SKM-1 treated with dmso at 0.1 percent for 144 hours (cell line): Measurements from ENCODE around the gene CGB1.
A peak's percentile ranks its signal among the peaks of the same experiment; 100 is the strongest.
"Not testable (repeated sequence)": the region's sequence is repeated elsewhere in the genome, so short reads cannot be mapped to it uniquely, and the experiment has no call there.

ENCODE experiments used
- DNase-seq: peaks from one replicate; lab custom pipeline; 2025; ENCODE audit not compliant: unreplicated experiment; lab: John Stamatoyannopoulos, UW

CGB1 gene

DNA sequence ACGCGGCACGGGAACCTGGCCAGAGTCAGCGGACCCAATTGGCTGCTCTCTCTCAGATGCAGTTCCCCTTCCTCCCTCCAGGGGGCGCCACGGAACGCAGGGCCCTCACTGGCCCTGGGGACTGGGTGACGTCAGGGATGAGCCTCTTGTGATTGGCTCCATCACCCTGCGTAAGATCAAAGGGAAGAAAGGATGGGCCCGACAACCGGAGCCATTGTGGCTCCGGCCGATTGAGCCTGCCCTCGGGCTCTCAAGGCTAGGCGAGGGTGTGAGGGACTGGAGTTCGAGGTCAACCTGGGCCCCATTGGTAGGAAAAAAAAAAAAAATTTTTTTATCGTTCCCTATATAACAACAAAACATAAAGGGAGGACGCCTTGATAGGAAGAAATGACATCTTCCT is at the start of gene CGB1:
TSS of gene CGB1 (minus strand) at position 81 of the 400 bp plus-strand sequence. CDS start 184 bp downstream, outside the sequence.
- not testable (repeated sequence) for DNase-seq

DNA sequence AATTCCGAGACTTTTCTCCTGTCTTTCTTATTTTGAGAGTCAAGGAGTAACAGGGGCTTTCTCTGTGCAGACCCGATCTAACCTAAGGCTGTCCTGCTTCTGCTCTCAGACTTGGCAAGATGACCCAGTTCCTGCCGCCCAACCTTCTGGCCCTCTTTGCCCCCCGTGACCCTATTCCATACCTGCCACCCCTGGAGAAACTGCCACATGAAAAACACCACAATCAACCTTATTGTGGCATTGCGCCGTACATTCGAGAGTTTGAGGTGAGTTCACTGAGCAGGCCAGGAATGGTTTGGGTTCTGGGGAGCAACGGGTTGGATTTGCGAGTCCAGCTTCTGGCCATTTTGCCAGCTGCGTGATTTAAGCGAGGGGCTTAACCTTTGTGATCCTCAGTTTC is 49.6 kb upstream of the CGB1 start:
- no peak for DNase-seq

DNA sequence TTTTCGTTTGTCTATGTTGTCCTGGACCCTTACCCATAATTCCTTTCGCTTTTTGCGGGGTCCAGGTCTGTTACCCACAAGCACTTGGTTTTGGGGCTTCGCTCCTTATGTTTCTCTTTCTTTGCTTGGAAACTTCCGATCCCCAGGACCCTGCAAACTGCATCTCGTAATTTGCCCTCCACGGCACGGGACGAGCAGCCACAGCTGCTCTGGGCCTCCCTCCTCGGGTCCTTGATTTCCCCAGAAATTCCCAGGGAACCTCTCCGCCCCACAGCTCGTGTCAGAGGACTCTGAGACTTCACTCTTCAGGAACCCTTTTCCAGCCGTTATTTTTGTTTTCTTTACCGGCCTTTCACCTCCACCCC is 49.2 kb upstream of the CGB1 start:
- DNase-seq = no peak

DNA sequence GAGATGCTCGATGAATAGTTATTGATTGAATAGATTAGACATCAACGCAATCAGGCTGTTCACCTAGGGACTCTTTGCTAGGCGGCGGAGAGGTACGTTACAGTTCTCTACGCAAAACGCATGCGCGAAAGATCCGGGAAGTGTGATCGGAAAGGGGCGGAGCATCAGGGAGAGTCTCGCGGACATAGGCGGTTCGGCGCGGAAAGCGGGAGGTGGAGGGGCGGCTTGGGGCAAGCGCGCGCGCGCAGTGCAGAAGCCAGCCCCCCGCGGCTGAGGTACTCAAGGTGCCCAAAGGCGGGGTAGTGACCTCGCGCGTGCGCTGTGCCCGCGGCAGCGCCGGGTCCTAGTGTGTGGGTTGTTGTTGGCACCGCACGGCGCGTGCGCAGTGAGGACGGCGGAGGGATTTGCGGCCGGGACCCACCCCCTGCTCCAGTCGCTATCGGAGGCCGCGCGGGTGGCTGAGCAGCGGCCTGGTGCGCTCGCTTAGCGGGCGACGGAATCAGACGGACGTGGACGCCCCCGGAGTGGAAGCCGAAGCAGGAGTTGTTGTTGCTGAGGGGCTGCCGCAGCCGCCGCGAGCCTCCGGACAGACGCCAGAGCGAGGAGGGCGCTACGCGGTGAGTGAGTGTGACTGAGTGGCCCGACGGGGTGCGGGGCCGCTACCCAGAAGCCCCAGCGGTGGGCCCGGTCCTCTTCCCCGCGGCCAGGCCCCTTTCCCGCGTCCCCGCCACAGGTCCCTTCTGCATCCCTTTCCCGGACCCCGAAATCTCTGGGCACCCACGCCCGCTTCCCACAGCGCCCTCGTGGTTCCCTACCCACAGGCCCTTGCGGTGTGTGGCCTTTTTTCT is 48.5 kb upstream of the CGB1 start, which contains the start of gene SNRNP70:
TSS of gene SNRNP70 (plus strand) at position 432 of the 848 bp plus-strand sequence. CDS start 964 bp downstream, outside the sequence.
- peak; percentile 80 for DNase-seq

DNA sequence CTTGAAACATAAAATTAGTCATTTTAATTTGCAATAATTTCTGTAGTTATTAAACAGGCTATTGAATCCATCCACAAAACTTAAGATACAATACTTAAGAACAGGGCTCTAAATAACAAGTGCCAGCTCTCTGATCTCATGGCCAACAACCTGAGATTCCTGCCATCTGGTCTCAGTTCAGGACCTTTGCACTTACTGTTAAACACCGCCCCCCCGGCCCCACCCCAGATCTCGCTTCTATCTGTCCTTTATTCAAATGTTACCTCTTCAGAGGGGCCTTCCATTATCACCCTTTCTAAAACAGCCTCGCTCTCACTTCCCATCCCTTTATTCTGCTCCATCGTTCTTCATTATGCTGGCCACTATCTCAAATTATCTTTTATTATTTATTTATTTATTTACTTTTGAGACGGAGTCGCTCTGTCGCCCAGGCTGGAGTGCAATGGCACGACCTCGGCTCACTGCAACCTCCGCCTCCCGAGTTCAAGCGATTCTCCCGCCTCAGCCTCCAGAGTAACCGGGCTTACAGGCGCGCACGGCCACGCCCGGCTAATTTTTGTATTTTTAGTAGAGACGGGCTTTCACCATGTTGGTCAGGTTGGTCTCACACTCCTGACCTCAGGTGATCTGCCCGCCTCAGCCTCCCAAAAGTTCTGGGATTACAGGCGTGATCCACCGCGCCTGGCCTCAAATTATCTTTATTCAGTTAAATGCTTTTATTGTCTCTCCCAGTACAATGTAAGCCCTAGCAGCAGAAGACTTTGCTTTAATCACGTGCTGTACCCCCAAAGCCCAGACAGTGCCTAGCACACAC is 47.7 kb upstream of the CGB1 start:
- no peak for DNase-seq

DNA sequence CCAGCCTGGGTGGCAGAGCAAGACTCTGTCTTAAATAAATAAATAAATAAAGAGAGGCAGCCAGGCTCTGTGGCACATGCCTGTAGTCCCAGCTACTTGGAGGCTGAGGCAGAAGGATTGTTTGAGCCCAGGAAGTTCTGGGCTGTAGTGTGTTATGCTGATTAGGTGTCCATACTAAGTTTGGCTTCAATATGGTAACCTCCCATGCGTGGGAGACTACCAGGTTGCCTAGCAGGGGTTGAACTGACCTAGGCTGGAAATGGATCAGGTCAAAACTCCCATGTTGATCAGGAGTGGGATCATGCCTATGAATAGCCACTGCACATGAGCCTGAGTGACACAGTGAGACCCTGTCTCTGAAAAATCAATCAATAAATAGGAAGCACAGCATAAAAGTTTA is 44.6 kb upstream of the CGB1 start:
- DNase-seq = no peak

DNA sequence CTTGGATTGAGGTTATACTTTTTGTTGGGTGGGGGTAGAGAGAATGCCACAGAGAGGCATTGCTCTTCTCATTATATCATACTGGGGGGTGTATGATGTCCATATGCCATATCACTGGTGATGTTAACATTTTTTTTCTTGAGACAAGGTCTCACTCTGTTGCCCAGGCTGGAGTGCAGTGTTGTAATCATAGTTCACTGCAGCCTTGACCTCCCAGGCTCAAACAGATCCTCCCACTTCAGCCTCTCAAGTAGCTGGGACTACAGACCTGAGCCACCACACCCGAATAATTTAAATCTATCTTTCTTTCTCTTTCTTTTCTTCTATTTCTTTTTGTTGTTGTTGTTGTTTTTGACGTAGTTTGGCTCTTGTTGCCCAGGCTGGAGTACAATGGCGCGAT is 43.7 kb upstream of the CGB1 start:
- no peak for DNase-seq

DNA sequence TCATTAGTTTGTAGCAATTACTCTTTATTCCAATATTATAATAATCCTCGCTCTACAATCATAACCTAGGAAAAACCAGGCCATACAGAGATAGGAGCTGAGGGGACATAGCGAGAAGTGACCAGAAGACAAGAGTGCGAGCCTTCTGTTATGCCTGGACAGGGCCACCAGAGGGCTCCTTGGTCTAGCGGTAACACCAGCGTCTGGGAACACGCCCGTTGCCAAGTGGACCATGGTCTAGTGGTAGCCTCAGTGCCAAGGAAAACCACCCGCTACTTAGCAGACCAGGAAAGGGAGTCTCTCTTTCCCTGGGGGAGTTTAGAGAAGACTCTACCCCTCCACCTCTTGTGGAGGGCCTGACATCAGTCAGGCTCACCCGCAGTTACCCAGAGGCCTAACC is 38.2 kb upstream of the CGB1 start:
- DNase-seq = not testable (repeated sequence)

DNA sequence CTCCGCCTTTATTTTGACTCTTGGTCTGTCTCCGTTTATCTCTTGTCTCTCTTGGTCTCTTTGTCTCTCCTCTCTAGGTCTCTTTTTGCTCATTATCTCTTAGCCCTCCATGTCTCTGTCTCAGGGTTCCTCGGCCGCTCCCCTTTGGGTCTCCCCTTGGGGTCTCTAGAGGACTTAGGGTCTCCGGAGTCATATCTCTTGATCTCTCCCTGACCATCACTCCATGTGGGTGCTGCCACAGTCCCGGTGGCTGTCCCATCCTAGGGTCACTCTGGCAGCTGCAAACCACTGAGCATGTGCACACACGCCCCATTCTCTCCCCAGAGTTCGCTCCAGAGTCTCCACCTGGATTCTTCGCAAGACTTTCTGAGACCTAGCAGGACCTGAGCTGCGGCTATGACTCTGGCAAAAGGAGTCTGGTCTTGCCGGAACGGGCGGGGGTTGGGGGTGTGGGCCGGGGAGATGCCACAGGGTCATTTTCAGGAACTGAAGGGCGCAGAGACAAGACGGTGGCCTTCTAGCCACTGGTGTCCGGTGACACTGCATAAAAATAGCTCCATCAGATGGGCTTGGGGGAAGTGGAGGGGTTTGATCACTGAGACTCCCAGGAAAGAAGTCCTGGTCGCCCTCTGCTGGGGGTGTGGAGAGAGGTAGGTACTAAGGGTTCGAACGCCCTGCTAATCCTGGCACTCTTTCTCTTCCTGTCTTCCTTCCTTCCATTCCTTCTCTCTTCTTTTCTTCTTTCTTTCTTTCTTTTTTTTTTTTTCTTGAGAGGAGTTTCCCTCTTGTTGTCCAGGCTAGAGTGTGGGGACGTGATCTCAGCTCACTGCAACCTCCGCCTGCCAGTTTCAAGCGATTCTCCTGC is 37.1 kb upstream of the CGB1 start:
- peak; percentile 6 for DNase-seq

DNA sequence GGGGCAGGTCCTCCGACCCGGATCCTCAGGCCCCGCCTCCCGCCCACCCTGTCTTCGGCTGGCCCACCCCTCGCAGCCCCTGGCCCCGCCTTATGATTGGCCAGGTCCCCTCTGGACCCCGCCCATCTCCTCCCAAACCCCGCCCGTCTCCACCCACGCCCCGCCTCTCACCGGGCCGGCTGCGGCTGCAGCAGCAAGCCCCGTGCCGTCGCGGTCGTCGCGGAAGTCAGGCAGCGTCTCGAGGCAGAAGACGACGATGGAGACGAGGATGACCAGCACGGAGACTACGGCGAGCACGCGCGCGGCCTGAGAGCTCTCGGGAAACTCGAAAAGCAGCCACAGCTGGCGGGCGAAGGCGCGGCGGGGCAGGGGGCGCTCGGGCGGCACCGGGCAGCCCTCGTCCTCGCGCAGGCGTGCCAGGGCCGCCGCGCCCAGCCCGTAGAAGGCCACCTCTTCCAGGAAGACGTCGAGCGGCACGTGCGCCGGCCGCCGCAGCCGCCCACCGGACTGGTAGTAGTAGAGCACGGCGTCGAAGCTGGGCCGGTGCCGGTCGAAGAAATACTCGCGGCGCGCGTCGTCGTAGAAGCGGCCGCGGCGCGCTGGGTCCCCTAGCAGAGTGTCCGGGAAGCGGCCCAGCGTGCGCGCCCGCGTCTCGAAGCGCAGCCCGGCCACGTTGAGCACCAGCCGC is 35.3 kb upstream of the CGB1 start:
- no peak for DNase-seq

DNA sequence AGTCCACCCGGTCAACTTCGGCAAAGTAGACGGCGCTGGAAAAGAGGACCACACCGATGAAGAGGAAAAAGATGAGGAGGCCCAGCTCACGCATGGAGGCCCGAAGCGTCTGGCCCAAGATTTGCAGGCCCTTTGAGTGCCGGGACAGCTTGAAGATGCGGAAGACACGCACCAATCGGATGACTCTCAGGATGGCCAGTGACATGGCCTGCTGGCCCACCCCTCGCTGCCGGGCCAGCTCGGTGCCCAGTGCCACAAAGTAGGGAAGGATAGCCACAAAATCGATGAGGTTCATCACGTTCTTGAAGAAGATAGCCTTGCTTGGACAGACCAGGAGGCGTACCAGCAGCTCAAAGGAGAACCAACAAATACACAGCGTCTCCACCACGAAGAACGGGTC is 33.7 kb upstream of the CGB1 start:
- DNase-seq = no peak

DNA sequence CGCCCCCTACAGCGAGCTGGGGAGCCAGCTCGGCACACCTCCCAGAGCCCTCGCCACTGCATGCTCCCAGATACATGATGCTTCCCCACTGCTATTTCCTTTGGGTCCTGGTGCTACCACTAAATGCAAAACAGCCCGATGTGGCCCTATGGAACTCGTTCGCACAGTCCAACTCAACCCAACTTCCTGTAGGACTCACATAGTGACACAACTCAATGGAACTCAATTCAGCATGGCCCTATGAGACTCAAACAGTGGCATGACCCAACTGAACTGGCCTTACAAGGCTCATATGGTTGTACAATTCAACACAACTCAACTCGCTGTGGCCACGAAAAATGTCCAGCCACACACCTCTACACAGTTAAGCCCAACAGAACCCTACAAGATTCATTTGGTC is 32.3 kb upstream of the CGB1 start:
- DNase-seq = no peak

DNA sequence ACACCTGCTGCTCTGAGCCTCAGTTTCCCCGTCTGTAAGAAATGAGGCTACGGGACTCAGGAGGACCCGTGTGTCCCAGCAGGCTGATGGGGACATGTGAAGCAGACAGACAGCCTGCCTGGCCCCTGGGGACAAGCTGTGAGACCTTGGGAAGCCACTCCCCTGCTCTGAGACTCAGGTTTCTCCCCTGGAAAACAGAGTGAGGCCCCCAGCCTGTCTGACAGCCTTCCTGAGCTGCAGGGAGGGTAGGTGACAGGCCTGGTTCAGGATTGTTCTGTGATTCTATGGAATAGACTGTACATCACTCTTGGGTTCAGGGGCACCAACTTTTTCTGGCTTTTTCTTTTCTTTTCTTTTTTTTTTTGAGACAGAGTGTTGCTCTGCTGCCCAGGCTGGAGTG is 30.9 kb upstream of the CGB1 start:
- DNase-seq = no peak

DNA sequence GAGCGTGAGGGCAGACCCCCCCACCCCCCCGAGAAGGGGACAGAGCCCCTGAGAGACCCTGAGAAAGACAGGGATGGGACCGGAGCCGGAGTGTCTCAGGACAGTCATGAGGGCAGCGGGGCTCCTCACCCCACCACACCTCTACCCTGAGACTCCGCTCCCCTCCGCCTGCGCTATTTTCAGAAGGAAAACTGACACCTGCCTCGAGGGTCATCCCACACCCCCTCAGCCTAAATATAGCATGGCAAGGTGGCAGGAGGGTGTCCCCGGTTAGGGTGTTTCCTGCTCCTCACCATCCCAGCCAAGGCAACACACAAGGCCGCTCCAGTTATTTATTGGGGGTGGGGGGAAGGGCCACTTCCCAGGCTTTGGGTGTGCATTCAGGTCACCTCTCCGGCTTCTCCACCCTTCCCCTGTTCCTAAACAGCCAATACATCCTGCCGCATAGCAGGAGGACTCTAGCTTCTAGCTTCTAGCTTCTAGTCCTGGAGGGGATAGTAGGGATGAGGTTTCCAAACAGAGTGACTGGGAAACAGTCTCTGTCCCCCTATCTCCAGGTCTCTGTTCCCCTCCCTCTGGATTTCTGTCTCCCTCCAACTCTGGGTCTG is 29.3 kb upstream of the CGB1 start:
- DNase-seq = no peak

DNA sequence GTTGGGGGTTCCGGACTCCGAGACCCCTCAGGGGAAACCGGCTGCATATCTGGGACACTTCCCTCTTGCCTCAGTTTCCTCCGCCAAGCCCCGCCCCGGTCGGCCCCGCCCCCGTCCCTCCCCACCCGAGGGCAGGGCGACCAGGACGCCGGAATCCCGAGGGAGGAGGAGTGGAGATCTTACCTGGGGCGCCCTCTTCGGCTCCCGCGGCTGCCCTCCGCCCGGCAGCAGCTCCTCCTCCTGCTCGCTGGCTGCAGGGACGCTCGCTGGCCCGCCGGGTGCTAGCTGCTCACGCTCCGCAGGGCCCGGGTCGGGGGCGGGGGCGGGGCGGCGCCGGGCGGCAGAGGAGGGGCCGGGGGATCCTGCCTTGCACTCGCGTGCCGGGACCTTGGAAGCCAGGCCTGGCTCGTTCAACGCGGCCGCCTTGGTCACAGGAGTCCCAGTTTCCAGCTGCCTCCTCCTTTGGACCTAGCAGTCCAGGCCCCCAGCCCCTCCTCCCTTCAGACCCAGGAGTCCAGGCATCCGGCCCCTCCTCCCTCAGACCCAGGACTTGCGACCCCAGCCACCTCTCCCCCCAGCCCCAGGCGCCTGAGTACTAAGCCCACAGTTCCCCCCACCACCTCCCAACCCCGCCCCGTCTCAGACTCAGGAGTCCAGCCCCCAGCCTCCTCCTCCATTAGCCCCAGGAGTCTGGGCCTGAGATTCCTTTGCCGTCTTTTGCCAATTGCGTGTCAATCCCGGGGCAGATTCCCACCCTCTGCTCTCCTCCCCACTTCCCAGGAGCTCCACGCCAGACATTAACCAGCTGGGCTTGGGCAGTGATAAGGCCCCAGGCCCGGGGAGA is 28.3 kb upstream of the CGB1 start, which contains the start of gene NTF4:
TSS of gene NTF4 (minus strand) at position 51 of the 844 bp plus-strand sequence. CDS start 2,821 bp downstream, outside the sequence.
- DNase-seq = no peak

DNA sequence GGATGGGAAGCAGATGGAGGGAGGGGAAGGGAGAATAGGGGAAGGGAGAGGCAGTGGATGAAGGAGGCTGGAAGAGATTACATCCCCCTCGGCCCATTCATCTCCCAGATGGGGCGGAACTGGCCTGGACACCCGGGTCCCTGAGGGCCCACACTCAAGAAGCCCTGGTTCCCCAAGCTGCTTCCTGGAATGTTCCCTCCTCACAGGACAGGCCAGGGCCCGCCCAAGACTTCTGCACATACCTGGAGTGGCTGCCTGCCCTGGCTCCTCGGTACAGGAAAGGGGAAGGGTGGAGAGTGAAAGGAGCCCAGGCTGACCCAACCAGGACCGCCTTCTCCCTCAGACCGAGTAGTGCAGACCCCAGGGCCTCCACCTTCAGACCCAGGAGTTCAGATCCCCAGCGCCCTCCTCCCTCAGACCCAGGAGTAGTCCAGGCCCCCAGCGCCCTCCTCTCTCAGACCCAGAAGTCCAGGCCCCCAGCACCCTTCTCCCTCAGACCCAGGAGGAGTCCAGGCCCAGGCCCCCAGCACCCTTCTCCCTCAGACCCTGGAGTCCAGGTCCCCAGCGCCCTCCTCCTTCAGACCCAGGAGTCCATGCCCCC is 27.4 kb upstream of the CGB1 start:
- DNase-seq = no peak

DNA sequence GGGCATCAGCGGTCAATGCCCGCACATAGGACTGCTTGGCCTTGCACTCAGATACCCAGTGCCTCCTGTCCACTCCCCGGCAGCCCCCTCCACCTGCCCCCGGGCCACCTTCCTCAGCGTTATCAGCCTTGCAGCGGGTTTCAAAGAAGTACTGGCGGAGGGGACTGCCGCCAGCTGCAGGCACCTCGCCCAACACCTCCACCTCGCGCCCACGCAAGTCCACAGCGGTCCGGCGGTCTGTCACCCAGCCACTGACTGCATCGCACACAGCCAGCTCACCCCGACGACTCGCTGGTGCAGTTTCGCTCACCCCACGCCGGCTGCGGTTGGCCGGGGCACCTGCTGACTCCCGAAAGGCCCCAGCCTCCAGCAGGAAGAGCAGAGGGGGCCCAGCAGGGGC is 24.8 kb upstream of the CGB1 start:
- DNase-seq = no peak

DNA sequence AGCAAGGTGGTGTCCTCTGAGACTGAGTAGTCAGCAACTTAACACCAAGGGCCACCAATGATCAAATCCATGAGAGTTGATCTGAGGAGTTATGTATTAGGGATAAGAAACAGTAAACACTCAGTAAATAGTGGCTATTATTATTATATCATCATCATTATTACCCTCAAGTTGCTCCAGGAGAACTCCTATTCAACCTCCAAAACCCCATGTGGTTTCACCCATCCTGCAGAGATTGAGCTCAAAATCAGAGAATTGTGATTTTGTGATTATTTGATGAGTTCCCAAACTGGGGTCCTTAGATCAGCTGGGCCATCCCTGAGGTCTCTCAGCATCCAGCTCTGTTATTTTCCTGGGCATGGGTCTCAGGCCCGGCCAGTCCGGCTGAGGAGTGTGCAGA is 24.3 kb upstream of the CGB1 start:
- no peak for DNase-seq

DNA sequence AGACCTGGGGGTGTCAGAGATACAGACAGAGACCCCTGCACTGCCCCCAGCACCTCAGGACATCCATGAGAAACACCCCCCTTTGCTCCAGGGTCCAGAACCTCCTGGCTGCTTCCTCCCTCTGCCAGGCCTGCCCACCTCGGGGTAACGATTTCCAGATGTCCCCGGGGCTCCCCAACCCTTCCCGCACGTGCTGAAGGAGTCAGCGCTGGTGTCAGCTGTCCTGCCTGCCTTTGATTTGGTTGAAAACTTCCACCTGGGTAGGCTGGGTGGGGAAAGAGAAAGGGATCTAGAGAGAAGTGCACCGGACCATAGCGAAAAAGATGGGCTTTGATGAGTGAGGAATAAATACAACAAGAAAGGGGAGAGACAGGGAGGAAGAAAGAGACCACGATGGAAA is 22.4 kb upstream of the CGB1 start:
- no peak for DNase-seq
